Mammary microvascular endothelial cell (primary cell): Measurements from ENCODE around the gene TBRG1. TPM values are rescaled to one million over a fixed set of nuclear protein-coding genes. Genes with fewer than 3 reads are reported as not detected.

Experiments used
- total RNA-seq: library from RNA; depleted of rRNA; stranded (reverse); fragments of >200 nt; gene quantifications from 2 replicates; pipeline ENCODE4 v1.2.3, GENCODE V29; 2015

TBRG1 gene
- total RNA-seq, result 18.4 and 19.9 TPM in 2 replicates

GRCh38 chr11:124622531-124623451 lies at the start of gene TBRG1:
TSS of gene TBRG1 (plus strand) at chr11:124622864. CDS start at chr11:124623084, 220 bp downstream.

GRCh38 chr11:124611064-124611463 lies 11.6 kb upstream of the TBRG1 start, which contains the start of gene PANX3:
TSS of gene PANX3 (plus strand) at chr11:124611428. CDS start at chr11:124611557, 129 bp downstream.

GRCh38 chr11:124673333-124674167 lies 50.9 kb downstream of the TBRG1 start, which contains the start of the genes SIAE and SPA17:
TSS of gene SIAE (minus strand) at chr11:124673739. CDS start at chr11:124673708, 31 bp downstream.
TSS of gene SPA17 (plus strand) at chr11:124673904. CDS start at chr11:124675265, 1,361 bp downstream.

Other genes with a start within 250 kb of the TBRG1 start
- not detected in 2 replicates for gene OR8B2, start 238.4 kb upstream of the TBRG1 start, total RNA-seq
- gene OR8B3, start 223.8 kb upstream of the TBRG1 start, total RNA-seq, result not detected in 2 replicates
- gene OR8B4, start 198.0 kb upstream of the TBRG1 start, total RNA-seq, result not detected in 2 replicates
- not detected in 2 replicates for gene OR8B8, start 177.2 kb upstream of the TBRG1 start, total RNA-seq
- not detected in 2 replicates for gene OR8B12, start 79.2 kb upstream of the TBRG1 start, total RNA-seq
- gene OR8A1, start 52.9 kb upstream of the TBRG1 start, total RNA-seq, result not detected in 2 replicates
- gene PANX3, start 11.4 kb upstream of the TBRG1 start, total RNA-seq, result not detected in 2 replicates
- gene SIAE, start 50.9 kb downstream of the TBRG1 start, total RNA-seq, result 13.9 and 14.9 TPM in 2 replicates
- 14.2 and 16.4 TPM in 2 replicates for gene SPA17, start 51.0 kb downstream of the TBRG1 start, total RNA-seq
- gene NRGN, start 117.1 kb downstream of the TBRG1 start, total RNA-seq, result 21.7 and 24.4 TPM in 2 replicates
- gene VSIG2, start 129.4 kb downstream of the TBRG1 start, total RNA-seq, result 0.07 and 0.44 TPM in 2 replicates
- 311 and 317 TPM in 2 replicates for gene ESAM, start 139.4 kb downstream of the TBRG1 start, total RNA-seq
- 8.6 and 9.1 TPM in 2 replicates for gene MSANTD2, start 177.5 kb downstream of the TBRG1 start, total RNA-seq
- gene ROBO3, start 242.6 kb downstream of the TBRG1 start, total RNA-seq, result 4.3 and 8.1 TPM in 2 replicates